22Rv1 (cell line): ENCODE results near the gene CCDC57.

Experiments used
- H3K27ac ChIP-seq: fragments of 450-650 bp; 2 replicates; pipeline ENCODE4 v1.5.1; 2017
- ZFX ChIP-seq: fragments of 450-650 bp; IDR thresholded peaks from 2 replicates; pipeline ENCODE4 v1.6.1; 2017; ENCODE audit warnings: antibody characterized with exemption, borderline replicate concordance
- TF ChIP-seq, protein P1 (sequence below): fragments of 450-650 bp; IDR thresholded peaks from 2 replicates; pipeline ENCODE4 v1.5.1; 2017; ENCODE audit warnings: mild to moderate bottlenecking

The CCDC57 gene

DNA sequence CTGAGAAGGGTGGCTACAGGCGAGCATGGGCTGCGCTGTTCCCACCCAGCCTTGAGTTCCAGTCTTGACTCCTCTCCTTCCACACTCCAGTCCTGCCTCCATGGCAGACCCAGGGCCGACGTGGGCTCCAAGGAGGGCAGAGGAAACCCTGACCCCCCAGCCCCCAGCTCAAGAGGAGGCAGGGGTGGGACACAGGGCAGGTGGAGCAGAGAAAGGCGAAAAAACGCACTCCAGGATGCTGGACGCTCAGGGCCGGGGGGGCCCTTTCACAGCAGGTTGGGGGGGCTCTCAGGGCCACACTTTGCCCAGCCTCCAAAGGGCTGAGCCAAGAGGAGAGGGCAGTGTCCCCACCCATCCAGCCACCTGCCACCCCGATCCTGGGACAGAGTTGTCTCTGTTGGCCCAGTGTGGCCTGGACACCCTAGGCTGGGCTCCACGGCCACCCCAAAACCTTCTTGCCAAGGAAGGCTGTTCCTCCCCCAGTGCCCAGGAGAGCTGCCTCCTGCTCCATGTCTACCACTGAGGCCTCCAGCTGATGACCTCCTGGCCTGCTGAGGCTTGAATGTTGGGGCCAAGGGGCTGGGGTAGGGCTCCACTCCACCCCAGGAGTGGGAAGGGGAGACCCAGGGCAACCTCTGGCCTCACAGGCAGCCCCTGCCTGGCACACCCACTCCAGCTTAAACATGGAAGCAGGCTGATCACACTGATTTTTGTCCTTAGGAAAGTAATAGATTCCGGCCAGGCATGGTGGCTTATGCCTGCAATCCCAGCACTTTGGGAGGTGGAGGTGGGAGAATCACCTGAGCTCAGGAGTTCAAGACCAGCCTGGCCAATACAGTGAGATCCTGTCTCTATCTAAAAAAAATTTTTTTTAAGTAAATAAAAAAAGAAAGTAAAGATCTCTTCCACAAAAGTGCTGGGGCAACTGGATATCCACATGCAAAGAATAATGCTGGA is 7.4 kb upstream of the CCDC57 start:
- no peak overlapping the region for H3K27ac ChIP-seq
- TF ChIP-seq, protein P1, sequence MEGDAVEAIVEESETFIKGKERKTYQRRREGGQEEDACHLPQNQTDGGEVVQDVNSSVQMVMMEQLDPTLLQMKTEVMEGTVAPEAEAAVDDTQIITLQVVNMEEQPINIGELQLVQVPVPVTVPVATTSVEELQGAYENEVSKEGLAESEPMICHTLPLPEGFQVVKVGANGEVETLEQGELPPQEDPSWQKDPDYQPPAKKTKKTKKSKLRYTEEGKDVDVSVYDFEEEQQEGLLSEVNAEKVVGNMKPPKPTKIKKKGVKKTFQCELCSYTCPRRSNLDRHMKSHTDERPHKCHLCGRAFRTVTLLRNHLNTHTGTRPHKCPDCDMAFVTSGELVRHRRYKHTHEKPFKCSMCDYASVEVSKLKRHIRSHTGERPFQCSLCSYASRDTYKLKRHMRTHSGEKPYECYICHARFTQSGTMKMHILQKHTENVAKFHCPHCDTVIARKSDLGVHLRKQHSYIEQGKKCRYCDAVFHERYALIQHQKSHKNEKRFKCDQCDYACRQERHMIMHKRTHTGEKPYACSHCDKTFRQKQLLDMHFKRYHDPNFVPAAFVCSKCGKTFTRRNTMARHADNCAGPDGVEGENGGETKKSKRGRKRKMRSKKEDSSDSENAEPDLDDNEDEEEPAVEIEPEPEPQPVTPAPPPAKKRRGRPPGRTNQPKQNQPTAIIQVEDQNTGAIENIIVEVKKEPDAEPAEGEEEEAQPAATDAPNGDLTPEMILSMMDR, result no peak
- no peak for TF ChIP-seq ZFX

DNA sequence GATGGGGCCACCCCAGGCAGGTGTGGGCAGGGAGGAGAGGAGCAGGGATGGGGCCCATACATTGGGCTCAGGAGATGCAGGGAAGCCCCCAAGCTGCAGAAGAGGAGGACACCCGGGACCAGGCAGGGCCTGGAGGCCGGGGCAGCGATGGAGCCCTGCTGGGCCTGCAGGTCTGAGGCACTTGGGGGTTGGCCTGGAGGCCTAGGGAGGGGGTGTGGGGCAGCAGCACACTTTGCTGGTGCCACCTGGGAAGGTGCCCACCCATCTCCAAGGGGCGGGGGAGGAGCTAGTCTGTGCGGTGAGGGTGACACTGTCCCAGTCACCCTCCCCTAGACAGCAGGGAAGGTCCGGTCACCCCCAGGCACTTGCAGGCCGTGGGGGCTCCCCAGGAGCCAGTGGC is 6.4 kb upstream of the CCDC57 start:
- no peak overlapping the region for H3K27ac ChIP-seq
- TF ChIP-seq, protein P1, result no peak
- TF ChIP-seq ZFX, result no peak

DNA sequence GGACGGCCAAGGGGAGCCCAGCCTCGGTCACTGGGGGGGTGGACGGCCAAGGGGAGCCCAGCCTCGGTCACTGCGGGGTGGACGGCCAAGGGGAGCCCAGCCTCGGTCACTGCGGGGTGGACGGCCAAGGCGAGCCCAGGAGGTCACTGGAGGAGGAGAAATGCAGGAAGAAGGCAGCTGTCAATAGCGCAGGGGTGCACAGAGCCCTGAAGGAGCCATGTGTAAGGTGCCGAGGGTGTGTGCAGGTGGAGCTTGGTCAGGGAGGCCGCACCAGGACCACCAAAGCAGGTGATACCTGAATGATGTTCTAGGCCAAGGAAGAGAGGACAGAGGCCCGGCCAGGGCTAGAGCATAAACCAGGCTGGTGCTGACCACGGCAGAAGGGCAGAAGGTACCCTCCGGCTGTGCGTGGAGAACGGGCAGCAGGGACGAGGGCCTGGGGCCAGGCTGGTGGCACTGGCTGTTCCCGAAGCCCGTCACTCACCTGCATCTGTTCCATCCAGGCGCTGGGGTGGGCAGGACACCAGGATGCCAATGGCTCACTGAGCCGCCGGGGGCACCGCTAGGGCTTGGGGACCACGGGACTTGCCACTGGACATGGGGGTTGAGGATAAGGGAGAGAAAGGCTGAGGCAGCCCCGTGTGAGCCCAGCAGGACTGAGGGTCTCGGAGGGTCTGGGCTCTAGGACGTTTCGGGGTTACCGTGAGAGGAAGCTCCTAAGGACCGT is 5.9 kb upstream of the CCDC57 start:
- no peak for TF ChIP-seq ZFX
- TF ChIP-seq, protein P1, result no peak
- no peak overlapping the region for H3K27ac ChIP-seq

DNA sequence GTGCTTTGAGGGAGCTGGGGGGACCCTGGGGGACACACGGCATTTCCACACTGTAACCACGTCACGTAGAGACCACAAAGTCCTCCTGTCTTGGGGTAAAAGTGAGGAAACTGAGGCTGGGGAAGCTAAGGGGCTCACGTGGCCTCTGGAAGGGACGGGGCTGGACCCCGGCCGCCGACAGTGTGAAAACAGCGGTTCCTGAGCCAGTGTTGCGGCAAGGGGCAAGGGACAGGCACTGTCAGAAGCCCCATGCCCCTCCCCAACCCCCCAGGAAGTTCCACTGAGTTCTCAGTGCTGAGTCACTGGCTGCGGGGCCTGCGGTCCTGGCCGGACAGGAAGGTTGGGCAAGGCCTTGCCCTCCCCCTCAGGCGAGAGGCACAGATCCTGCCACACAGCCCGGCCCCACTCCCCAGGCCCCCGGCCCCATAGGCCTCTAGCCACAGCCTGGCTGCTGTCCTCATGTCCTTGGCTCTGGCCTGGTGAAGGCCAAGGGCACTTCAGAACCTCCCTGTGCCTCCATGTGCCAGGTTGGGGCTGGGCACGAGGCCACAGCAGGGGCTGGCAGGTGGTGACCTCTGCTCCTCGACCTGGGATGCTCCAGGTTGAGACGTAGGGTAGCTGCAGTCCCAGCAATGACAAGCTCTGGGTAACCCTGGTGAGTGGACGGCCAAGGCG is 5.0 kb upstream of the CCDC57 start:
- H3K27ac ChIP-seq, result no peak overlapping the region
- TF ChIP-seq ZFX, result no peak
- TF ChIP-seq, protein P1, result no peak

DNA sequence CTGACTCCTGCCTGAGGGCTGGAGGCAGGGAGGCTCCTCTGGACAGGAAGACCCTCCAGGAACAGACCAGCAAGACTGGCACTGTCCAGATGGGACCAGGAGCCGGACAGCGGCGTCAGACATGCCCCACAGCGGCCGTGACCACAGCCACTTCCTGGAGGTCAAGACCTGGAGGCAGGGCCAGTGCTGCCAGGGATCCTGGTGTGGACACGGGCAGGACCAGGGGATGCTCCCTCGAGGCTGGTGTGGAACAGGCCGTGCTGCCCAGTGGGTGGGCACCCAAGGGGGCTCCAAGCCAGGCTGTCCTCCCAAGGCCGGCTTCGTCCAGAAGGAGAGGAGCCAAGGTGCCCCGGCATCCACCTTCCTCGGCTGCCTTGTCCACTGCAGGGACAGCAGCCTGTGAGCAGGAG is 4.5 kb upstream of the CCDC57 start:
- TF ChIP-seq, protein P1, result no peak
- no peak for TF ChIP-seq ZFX
- H3K27ac ChIP-seq, result no peak overlapping the region

DNA sequence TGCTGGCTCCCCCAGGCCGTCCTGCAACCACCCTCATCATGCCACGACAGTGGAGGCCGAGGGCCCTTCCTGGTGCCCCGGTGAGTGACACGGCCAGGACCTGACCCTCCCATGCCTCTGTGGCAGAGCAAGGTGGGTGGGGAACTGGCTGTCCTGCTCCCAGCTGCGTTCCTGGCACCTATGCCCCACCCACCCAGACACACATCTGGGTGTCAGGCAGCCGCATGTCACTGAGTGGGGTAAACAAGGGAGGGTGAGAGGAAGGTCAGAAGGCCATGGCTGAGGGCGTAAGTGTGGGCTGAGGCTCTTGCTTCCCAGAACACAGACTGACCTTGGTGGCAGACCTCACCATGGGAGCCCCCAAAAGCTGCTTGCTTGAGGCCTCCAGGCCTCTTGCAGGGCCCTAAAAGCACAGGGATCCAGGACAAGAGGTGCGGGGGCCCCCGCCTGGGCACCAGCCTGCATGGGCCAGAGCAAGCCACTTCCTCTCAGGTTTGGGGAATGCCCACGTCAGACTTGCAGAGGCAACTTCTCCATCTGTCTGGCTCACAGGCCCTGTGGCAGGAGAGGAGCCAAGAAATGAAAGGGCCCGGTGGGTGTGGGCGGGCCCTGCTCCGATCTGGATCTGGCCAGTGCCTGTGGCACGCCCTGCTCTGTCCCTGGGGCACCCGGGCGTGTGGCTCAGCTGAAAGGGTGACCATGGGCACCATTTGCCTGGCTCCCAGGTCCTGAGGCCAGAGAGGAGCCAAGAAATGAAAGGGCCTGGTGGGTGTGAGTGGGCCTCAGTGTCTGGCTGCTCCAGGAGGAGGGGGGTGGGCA is 3.9 kb upstream of the CCDC57 start:
- H3K27ac ChIP-seq, result no peak overlapping the region
- TF ChIP-seq, protein P1, result no peak
- no peak for TF ChIP-seq ZFX
